ENCODE data around the gene PCDHB13.
"Not testable (repeated sequence)": the region's sequence is repeated elsewhere in the genome, so short reads cannot be mapped to it uniquely, and the experiment has no call there.

PCDHB13 gene

DNA sequence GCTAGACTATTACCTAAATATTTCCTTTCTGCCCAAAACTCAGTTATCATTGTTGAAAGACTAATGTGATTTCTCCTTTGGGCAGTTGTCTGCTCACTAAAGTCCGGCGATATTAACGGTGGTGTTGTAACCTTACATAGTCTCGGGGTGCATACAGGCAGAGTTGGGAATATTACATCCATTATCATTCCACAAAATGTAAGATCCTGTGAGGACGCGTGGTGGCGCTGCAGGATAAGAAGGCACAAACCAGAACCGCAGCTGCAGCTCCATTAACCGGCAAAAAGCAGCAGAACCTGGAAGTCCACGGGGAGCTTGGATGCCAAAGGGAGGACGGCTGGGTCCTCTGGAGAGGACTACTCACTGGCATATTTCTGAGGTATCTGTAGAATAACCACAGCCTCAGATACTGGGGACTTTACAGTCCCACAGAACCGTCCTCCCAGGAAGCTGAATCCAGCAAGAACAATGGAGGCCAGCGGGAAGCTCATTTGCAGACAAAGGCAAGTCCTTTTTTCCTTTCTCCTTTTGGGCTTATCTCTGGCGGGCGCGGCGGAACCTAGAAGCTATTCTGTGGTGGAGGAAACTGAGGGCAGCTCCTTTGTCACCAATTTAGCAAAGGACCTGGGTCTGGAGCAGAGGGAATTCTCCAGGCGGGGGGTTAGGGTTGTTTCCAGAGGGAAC, at the start of gene PCDHB13:
PCDHB13 (plus strand) TSS at position 264 of the 684 bp plus-strand sequence; CDS start at position 469, 205 bp downstream.
- DNase-seq (ENCODE audit: low read depth), result not testable (repeated sequence)

DNA sequence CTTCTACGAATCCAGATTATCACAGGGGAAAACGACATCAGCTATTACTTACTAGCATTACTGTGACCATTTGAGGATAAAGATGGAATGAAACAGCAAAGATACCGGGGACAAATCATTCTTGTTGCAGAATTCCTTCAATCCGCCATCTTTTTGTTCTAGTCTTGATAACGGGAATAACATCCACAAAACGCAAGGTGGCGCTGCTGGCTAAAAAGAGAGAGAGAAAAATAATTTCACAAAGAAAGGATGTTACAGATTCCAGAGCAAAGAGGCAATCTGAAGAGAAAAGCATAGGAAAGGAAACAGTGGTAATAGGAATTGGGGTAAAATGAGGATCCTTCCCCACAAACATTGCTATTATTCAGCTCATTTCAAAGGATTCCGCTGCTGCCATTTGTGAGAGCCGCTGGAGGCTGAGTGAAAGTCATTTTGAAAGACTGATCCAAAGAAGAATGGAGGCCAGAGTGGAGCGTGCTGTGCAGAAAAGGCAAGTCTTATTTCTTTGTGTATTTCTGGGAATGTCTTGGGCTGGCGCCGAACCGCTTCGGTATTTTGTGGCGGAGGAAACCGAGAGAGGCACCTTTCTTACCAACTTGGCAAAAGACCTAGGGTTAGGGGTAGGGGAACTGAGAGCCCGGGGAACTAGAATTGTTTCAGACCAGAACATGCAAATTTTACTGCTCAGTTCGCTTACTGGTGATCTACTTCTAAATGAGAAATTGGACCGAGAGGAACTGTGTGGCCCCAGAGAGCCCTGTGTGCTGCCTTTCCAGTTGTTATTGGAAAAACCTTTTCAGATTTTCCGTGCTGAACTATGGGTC, 41.1 kb upstream of the PCDHB13 start, which contains the start of gene PCDHB7:
PCDHB7 (plus strand) TSS at position 264 of the 824 bp plus-strand sequence; CDS start at position 456, 192 bp downstream.
- no peak for DNase-seq (ENCODE audit: low read depth)

DNA sequence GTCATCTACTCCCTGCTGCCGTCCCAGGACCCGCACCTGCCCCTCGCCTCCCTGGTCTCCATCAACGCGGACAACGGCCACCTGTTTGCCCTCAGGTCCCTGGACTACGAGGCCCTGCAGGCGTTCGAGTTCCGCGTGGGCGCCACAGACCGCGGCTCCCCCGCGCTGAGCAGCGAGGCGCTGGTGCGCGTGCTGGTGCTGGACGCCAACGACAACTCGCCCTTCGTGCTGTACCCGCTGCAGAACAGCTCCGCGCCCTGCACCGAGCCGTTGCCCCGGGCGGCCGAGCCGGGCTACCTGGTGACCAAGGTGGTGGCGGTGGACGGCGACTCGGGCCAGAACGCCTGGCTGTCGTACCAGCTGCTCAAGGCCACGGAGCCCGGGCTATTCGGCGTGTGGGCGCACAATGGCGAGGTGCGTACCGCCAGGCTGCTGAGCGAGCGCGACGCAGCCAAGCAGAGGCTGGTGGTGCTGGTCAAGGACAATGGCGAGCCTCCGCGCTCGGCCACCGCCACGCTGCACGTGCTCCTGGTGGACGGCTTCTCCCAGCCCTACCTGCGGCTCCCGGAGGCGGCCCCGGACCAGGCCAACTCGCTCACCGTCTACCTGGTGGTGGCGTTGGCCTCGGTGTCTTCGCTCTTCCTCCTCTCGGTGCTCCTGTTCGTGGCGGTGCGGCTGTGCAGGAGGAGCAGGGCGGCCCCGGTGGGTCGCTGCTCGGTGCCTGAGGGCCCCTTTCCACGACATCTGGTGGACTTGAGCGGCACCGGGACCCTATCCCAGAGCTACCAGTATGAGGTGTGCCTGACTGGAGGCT, 39.2 kb upstream of the PCDHB13 start:
- not testable (repeated sequence) for DNase-seq (ENCODE audit: low read depth)

DNA sequence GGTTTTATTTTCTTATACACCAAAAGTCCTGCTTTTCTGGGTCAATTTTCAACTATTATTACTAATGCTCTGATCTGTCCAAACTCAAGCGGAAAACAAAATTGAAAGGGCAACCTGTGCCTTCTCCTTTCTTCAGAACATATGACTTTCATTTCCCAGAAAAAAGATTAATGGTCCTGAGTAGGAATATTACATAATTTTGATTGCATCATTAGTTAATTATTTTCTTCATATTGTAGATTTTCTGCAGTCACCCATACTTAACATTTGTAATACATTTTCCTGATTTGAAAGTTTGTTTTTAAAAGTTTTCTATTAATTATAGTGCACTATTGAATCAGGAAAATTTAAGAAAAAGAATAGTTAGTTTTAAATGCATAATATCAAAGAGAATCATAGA, 37.8 kb upstream of the PCDHB13 start:
- DNase-seq (ENCODE audit: low read depth), result no peak

DNA sequence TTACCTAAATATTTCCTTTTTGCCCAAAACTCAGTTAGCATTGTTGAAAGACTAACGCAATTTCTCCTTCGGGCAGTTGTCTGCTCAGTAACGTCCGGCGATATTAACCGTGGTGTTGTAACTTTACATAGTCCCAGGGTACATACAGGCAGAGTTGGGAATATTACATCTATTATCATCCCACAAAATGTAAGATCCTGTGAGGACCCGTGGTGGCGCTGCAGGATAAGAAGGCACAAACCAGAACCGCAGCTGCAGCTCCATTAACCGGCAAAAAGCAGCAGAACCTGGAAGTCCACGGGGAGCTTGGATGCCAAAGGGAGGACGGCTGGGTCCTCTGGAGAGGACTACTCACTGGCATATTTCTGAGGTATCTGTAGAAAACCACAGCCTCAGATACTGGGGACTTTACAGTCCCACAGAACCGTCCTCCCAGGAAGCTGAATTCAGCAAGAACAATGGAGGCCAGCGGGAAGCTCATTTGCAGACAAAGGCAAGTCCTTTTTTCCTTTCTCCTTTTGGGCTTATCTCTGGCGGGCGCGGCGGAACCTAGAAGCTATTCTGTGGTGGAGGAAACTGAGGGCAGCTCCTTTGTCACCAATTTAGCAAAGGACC, 36.0 kb upstream of the PCDHB13 start, which contains the start of gene PCDHB8:
PCDHB8 (plus strand) TSS at position 214 of the 615 bp plus-strand sequence; CDS start at position 459, 245 bp downstream.
- DNase-seq (ENCODE audit: low read depth), result not testable (repeated sequence)

DNA sequence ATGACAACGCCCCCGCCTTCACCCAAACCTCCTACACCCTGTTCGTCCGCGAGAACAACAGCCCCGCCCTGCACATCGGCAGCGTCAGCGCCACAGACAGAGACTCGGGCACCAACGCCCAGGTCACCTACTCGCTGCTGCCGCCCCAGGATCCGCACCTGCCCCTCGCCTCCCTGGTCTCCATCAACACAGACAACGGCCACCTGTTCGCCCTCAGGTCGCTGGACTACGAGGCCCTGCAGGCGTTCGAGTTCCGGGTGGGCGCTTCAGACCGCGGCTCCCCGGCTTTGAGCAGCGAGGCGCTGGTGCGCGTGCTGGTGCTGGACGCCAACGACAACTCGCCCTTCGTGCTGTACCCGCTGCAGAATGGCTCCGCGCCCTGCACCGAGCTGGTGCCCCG, 34.3 kb upstream of the PCDHB13 start:
- not testable (repeated sequence) for DNase-seq (ENCODE audit: low read depth)

DNA sequence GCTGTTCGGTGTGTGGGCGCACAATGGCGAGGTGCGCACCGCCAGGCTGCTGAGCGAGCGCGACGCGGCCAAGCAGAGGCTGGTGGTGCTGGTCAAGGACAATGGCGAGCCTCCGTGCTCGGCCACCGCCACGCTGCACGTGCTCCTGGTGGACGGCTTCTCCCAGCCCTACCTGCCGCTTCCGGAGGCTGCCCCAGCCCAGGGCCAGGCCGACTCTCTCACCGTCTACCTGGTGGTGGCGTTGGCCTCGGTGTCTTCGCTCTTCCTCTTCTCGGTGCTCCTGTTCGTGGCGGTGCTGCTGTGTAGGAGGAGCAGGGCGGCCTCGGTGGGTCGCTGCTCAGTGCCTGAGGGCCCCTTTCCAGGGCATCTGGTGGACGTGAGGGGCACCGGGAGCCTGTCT, 33.8 kb upstream of the PCDHB13 start:
- not testable (repeated sequence) for DNase-seq (ENCODE audit: low read depth)

DNA sequence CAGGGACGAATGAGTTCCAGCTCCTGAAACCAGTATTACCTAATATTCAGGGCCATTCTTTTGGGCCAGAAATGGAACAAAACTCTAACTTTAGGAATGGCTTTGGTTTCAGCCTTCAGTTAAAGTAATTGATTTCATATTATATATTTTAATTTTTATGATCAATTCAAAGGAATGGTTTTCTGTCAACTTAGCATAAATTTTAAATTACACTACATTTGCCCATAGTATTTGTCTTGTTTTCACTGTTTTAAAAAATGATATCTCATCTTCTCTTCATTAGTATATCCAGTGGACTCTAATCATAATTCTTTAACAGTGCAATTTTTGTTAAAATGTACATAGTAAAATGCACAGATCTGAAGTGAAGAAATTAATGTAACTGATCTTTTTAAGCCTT, 33.4 kb upstream of the PCDHB13 start:
- DNase-seq (ENCODE audit: low read depth), result no peak

DNA sequence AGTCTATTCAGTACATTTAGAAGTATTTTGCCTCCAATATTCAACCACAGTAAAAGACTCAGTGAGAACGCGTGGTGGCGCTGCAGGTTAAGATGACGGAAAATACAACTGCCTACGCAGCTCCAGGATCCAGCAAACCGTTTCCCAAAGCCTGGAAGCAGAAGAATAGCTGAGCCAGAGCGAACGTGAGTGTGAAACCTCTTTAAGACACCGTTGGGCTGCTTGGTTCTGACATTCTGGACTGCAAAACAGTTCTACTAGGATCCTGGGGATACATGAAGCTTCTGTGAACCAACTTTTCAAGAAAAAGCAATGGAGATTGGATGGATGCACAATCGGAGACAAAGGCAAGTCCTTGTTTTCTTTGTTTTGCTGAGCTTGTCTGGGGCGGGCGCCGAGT, 31.5 kb upstream of the PCDHB13 start, which contains the start of gene PCDHB16:
PCDHB16 (plus strand) TSS at position 140 of the 400 bp plus-strand sequence; CDS start at position 313, 173 bp downstream.
- no peak for DNase-seq (ENCODE audit: low read depth)

DNA sequence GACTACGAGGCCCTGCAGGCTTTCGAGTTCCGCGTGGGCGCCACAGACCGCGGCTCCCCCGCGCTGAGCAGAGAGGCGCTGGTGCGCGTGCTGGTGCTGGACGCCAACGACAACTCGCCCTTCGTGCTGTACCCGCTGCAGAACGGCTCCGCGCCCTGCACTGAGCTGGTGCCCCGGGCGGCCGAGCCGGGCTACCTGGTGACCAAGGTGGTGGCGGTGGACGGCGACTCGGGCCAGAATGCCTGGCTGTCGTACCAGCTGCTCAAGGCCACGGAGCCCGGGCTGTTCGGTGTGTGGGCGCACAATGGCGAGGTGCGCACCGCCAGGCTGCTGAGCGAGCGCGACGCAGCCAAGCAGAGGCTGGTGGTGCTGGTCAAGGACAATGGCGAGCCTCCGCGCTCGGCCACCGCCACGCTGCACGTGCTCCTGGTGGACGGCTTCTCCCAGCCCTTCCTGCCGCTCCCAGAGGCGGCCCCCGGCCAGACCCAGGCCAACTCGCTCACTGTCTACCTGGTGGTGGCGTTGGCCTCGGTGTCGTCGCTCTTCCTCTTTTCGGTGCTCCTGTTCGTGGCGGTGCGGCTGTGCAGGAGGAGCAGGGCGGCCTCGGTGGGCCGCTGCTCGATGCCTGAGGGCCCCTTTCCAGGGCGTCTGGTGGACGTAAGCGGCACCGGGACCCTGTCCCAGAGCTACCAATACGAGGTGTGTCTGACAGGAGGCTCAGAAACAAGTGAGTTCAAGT, 29.4 kb upstream of the PCDHB13 start:
- not testable (repeated sequence) for DNase-seq (ENCODE audit: low read depth)

DNA sequence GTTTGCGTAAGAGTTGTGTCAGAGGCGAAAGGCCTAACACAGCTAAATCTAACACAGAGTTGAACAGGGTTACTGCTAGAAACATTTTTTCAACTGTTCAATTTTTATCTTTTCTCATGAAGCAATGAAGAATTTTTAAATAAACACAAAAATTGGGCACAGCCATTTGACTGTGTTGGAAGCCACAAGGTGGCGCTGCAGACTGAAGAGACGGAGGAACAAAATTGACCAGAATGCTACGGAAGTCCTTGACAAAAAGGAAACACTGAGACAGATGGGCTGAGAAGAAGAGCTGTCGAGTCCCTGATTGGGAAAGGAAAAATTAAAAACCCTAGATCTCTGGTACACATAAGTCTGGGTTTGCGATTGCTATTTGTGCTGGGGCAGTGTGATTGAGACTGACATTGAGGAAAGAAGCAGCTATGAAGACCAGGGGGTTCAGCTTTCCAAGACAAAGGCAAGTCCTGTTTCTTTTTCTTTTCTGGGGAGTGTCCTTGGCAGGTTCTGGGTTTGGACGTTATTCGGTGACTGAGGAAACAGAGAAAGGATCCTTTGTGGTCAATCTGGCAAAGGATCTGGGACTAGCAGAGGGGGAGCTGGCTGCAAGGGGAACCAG, 26.7 kb upstream of the PCDHB13 start, which contains the start of gene PCDHB9:
PCDHB9 (plus strand) TSS at position 265 of the 616 bp plus-strand sequence; CDS start at position 423, 158 bp downstream.
- no peak for DNase-seq (ENCODE audit: low read depth)

DNA sequence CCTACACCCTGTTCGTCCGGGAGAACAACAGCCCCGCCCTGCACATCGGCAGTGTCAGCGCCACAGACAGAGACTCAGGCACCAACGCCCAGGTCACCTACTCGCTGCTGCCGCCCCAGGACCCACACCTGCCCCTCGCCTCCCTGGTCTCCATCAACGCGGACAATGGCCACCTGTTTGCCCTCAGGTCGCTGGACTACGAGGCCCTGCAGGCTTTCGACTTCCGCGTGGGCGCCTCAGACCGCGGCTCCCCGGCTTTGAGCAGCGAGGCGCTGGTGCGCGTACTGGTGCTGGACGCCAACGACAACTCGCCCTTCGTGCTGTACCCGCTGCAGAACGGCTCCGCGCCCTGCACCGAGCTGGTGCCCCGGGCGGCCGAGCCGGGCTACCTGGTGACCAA, 25.0 kb upstream of the PCDHB13 start:
- DNase-seq (ENCODE audit: low read depth), result not testable (repeated sequence)

DNA sequence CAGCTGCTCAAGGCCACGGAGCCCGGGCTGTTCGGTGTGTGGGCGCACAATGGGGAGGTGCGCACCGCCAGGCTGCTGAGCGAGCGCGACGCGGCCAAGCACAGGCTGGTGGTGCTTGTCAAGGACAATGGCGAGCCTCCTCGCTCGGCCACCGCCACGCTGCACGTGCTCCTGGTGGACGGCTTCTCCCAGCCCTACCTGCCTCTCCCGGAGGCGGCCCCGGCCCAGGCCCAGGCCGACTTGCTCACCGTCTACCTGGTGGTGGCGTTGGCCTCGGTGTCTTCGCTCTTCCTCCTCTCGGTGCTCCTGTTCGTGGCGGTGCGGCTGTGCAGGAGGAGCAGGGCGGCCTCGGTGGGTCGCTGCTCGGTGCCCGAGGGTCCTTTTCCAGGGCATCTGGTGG, 24.6 kb upstream of the PCDHB13 start:
- not testable (repeated sequence) for DNase-seq (ENCODE audit: low read depth)

DNA sequence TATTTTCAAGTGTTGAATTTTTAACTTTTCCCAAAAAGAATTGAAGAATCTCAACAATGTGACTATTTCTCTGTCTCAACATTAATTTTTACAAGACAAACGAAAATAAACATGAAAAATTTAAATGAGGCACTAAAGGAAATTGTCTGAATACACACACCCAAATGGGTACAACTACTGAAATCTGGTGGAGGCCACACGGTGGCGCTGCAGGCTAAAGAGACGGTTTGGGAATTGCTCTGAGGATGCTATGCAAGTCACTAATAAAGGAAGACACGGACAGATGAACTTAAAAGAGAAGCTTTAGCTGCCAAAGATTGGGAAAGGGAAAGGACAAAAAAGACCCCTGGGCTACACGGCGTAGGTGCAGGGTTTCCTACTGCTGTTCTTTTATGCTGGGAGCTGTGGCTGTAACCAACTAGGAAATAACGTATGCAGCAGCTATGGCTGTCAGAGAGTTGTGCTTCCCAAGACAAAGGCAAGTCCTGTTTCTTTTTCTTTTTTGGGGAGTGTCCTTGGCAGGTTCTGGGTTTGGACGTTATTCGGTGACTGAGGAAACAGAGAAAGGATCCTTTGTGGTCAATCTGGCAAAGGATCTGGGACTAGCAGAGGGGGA, 21.5 kb upstream of the PCDHB13 start, which contains the start of gene PCDHB10:
PCDHB10 (plus strand) TSS at position 244 of the 616 bp plus-strand sequence; CDS start at position 444, 200 bp downstream.
- no peak for DNase-seq (ENCODE audit: low read depth)

DNA sequence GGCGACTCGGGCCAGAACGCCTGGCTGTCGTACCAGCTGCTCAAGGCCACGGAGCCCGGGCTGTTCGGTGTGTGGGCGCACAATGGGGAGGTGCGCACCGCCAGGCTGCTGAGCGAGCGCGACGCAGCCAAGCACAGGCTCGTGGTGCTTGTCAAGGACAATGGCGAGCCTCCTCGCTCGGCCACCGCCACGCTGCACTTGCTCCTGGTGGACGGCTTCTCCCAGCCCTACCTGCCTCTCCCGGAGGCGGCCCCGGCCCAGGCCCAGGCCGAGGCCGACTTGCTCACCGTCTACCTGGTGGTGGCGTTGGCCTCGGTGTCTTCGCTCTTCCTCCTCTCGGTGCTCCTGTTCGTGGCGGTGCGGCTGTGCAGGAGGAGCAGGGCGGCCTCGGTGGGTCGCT, 19.4 kb upstream of the PCDHB13 start:
- not testable (repeated sequence) for DNase-seq (ENCODE audit: low read depth)

DNA sequence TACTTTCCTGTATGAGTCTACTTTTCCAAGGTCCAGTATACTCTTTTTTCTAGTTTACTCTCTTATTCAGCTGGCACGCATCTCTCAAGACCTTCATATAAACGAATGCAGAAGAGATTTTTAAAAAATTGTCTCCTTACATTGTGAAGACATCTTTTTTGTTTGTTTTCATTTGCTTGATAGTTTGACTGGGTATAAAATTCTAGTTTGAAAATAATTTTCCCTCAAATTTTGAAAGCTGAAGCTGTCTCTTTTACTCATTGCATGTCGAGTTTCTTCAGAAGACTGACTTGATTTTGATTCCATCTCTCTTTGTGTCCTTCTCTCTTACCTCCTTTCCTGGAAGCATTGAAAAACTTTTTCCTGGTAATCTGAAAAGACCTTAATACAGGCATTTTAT, 17.4 kb upstream of the PCDHB13 start:
- no peak for DNase-seq (ENCODE audit: low read depth)

DNA sequence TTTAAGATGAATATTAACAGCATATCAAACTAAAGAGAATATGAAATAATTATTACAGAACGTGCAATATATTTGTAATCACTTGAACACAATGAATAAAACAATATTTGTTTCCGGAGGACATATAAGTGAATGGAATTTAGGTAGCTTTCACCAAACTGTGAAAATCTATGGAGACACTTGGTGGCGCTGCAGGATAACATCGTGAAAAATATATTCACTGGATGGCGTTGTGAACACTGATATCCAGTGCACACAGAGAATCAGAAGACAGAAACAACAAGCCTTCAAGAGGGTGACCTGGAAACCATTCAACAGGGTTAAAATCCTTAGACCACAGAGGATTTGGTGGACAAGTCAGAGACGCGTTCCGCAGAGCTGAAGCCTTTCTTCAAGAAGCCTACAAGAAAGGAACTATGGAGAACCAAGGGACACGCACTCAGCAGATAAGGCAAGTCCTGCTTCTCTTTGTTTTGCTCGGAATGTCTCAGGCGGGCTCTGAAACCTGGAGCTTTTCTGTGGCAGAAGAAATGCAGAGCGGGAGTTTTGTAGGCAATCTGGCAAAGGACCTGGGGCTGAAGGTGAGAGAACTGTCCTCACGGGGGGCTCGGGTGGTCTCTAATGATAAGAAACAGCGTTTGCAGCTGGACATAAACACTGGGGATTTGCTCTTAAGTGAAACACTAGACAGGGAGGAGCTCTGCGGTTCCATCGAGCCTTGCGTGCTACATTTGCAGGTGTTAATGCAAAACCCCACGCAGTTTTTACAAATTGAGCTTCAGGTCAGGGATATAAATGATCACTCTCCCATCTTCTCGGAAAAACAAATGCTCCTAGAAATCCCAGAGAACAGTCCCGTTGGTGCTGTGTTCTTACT, 14.1 kb upstream of the PCDHB13 start, which contains the start of gene PCDHB11:
PCDHB11 (plus strand) TSS at position 269 of the 877 bp plus-strand sequence; CDS start at position 417, 148 bp downstream.
- no peak for DNase-seq (ENCODE audit: low read depth)

DNA sequence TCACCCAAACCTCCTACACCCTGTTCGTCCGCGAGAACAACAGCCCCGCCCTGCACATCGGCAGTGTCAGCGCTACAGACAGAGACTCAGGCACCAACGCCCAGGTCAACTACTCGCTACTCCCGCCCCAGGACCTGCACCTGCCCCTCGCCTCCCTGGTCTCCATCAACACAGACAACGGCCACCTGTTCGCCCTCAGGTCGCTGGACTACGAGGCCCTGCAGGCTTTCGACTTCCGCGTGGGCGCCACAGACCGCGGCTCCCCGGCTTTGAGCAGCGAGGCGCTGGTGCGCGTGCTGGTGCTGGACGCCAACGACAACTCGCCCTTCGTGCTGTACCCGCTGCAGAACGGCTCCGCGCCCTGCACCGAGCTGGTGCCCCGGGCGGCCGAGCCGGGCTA, 12.6 kb upstream of the PCDHB13 start:
- not testable (repeated sequence) for DNase-seq (ENCODE audit: low read depth)

Measured in fibroblast of gingiva (primary cell).